Breast epithelium (tissue), 3 donors: ENCODE data around the gene ZNF441.

Experiments used
- POLR2A ChIP-seq: fragments of 450-650 bp; IDR thresholded peaks from one replicate; pipeline ENCODE4 v1.6.1; 2016; ENCODE audit warnings: antibody characterized with exemption, mild to moderate bottlenecking, moderate library complexity
- TF ChIP-seq, protein P1 (sequence below), 3 donors: fragments of 450-650 bp; IDR thresholded peaks; one replicate each; pipeline ENCODE4 v1.5.1; 2016 to 2017; ENCODE audit warnings: antibody characterized with exemption in 3 of 3, mild to moderate bottlenecking in 3 of 3, moderate library complexity in 3 of 3

- TF ChIP-seq, protein P1, sequence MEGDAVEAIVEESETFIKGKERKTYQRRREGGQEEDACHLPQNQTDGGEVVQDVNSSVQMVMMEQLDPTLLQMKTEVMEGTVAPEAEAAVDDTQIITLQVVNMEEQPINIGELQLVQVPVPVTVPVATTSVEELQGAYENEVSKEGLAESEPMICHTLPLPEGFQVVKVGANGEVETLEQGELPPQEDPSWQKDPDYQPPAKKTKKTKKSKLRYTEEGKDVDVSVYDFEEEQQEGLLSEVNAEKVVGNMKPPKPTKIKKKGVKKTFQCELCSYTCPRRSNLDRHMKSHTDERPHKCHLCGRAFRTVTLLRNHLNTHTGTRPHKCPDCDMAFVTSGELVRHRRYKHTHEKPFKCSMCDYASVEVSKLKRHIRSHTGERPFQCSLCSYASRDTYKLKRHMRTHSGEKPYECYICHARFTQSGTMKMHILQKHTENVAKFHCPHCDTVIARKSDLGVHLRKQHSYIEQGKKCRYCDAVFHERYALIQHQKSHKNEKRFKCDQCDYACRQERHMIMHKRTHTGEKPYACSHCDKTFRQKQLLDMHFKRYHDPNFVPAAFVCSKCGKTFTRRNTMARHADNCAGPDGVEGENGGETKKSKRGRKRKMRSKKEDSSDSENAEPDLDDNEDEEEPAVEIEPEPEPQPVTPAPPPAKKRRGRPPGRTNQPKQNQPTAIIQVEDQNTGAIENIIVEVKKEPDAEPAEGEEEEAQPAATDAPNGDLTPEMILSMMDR (IDR thresholded peaks at IDR 0.05) = no peak
- TF ChIP-seq POLR2A = no peak
These were observed 19.5 kb upstream of the ZNF441 start for GRCh38 chr19:11747277-11747676.
